Neural progenitor cell (in vitro differentiated cells): ENCODE data around the gene ATP8B2. TPM values are rescaled to one million over a fixed set of nuclear protein-coding genes. Genes with fewer than 3 reads are reported as not detected.
A peak's percentile ranks its signal among the peaks of the same experiment; 100 is the strongest.

Source experiments
- DNase-seq: peaks from one replicate; pipeline ENCODE4 v3.0.0-alpha.2; 2016; ENCODE audit warnings: low spot score
- H2AFZ ChIP-seq: fragments of 200-600 bp; sonication (generic); replicated peaks from 2 replicates; pipeline ENCODE4 v1.6.1; 2016; ENCODE audit warnings: antibody characterized with exemption
- H3F3A ChIP-seq: fragments of 200-600 bp; sonication (generic); 2 replicates; pipeline ENCODE4 v1.6.1; 2016; ENCODE audit warnings: antibody characterized with exemption, low read depth
- H3K27ac ChIP-seq: fragments of 200-600 bp; sonication (generic); 2 replicates; pipeline ENCODE4 v1.5.1; 2016; ENCODE audit warnings: mild to moderate bottlenecking
- H3K27me3 ChIP-seq: fragments of 200-600 bp; sonication (generic); 2 replicates; pipeline ENCODE4 v1.6.1; 2016; ENCODE audit warnings: mild to moderate bottlenecking, moderate library complexity
- H3K36me3 ChIP-seq: fragments of 200-600 bp; sonication (generic); 2 replicates; pipeline ENCODE4 v1.5.1; 2016
- H3K4me1 ChIP-seq: fragments of 200-600 bp; sonication (generic); 2 replicates; pipeline ENCODE4 v1.6.1; 2016; ENCODE audit warnings: mixed run types
- H3K4me2 ChIP-seq: fragments of 200-600 bp; sonication (generic); 2 replicates; pipeline ENCODE4 v1.6.1; 2016
- H3K4me3 ChIP-seq: fragments of 200-600 bp; sonication (generic); 2 replicates; pipeline ENCODE4 v1.5.1; 2016
- H3K79me2 ChIP-seq: fragments of 200-600 bp; sonication (generic); 2 replicates; pipeline ENCODE4 v1.6.1; 2016; ENCODE audit warnings: low read depth
- H3K9ac ChIP-seq: fragments of 200-600 bp; sonication (generic); 2 replicates; pipeline ENCODE4 v1.6.1; 2016
- H3K9me3 ChIP-seq: fragments of 200-600 bp; sonication (generic); 2 replicates; pipeline ENCODE4 v1.5.1; 2016; ENCODE audit warnings: low read depth
- H4K20me1 ChIP-seq: fragments of 200-600 bp; sonication (generic); 2 replicates; pipeline ENCODE4 v1.6.1; 2016; ENCODE audit warnings: low read depth
- H3K27ac Mint-ChIP-seq: 3 replicates; pipeline ENCODE4 v1.8.0; 2021; ENCODE audit warnings: mixed read lengths
- H3K27me3 Mint-ChIP-seq: 2 replicates; pipeline ENCODE4 v1.8.0; 2022; ENCODE audit warnings: low read depth, mild to moderate bottlenecking, inconsistent platforms, moderate library complexity, mixed read lengths; ENCODE audit not compliant: insufficient read depth
- H3K36me3 Mint-ChIP-seq: 3 replicates; pipeline ENCODE4 v1.8.0; 2021; ENCODE audit warnings: mixed read lengths
- H3K4me1 Mint-ChIP-seq: 3 replicates; pipeline ENCODE4 v1.8.0; 2021; ENCODE audit warnings: mixed read lengths
- H3K4me3 Mint-ChIP-seq: 3 replicates; pipeline ENCODE4 v1.8.0; 2021; ENCODE audit warnings: mild to moderate bottlenecking, moderate library complexity, mixed read lengths
- H3K9me3 Mint-ChIP-seq: 3 replicates; pipeline ENCODE4 v1.8.0; 2020; ENCODE audit warnings: mixed read lengths
- EZH2 ChIP-seq: fragments of 200-600 bp; sonication (generic); IDR thresholded peaks from 2 replicates; pipeline ENCODE4 v1.6.1; 2017; ENCODE audit warnings: antibody characterized with exemption, mild to moderate bottlenecking, moderate library complexity
- EZH2phosphoT487 ChIP-seq: fragments of 200-600 bp; sonication (generic); IDR thresholded peaks from 2 replicates; pipeline ENCODE4 v1.6.1; 2017; ENCODE audit warnings: antibody characterized with exemption
- total RNA-seq: library from RNA; depleted of rRNA; stranded (reverse); fragments of >200 nt; gene quantifications from 2 replicates; pipeline ENCODE4 v1.2.3, GENCODE V29; 2015; ENCODE audit warnings: low replicate concordance
- TF ChIP-seq, protein P1 (sequence below): fragments of 200-600 bp; sonication (generic); IDR thresholded peaks from 2 replicates; pipeline ENCODE4 v1.5.1; 2017; ENCODE audit warnings: antibody characterized with exemption, mild to moderate bottlenecking

Gene ATP8B2
- total RNA-seq, 1 donor from 2014 or later = 41.6 TPM

DNA sequence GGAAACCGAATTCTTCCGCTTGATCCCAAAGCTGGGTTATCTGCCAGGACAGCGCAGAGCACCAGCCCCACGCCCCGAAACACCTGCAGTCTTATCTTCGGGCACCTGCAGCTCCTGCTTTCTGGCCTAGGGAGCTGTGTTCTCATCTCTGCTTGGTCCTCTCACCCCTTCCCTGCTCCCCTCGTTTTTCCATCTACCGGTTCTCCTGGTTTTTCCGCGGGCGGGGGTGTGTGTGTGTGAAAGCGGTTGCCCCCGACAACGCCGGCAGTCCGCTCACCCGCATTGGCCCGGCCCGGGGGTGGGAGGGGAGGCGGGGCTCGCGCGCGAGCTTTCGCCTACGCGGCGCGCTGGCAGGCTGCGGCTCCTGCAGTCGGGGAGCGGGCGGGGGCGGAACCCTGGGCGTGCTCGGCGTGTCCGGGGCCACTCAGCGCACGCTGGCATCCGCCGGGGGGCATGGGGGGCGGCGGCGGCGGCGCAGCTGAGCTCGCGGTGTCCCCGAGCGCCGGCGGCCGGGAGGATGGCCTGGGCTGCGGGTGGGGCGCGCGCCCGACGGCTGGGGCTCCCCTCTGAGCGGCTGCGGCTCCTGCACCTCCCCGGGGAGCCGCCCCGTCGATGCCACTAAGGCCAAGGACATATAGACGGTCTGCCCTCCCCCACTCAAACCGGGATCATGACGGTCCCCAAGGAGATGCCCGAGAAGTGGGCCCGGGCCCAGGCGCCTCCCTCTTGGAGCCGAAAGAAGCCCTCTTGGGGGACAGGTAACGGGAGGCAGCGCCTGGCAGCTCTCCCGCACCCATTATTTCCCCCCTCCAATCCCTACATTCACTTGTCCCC is 3.2 kb downstream of the ATP8B2 start:
- H2AFZ ChIP-seq = no peak overlapping the region
- peaks cover 2% of the 10 kb centered on the region for H3K27me3 Mint-ChIP-seq

DNA sequence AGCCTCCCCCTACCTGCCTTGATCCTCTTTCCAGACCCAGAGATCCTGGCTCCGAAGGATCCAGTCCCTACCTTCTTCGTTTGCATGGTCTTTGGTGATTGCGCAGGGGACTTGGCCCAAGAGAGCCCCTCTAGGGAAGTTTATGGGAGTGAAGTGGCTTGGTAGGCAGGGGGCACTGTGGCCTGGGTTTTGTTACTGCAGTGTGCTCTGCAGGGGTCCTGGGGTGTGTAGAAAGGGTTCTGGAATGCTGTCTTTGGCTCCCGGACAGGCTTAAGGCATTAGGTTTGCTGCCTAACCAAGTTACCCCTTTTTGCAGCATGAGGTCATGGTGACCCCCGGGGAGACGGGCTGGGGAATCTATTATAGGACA is 3.8 kb downstream of the ATP8B2 start:
- peak overlapping the region; percentile 77 for H3K4me3 Mint-ChIP-seq
- H3K9me3 ChIP-seq = no peaks in the 10 kb centered on the region

More for the DNA sequence above, 3.2 kb downstream of the ATP8B2 start:
- Histone ChIP-seq H3F3A (peaks cover 23% of the 10 kb centered on the region), H3K27ac (no peak overlapping the region), H3K36me3 (no peaks in the 10 kb centered on the region), H4K20me1 (peaks cover 46% of the 10 kb centered on the region), H3K4me2 (peak overlapping the region; percentile 88), H3K9ac (no peak overlapping the region), H3K4me3 (peak overlapping the region; percentile 54), H3K27me3 (no peaks in the 10 kb centered on the region), H3K9me3 (no peaks in the 10 kb centered on the region), H3K4me1 (peaks cover 25% of the 10 kb centered on the region), H3K79me2 (peaks cover 24% of the 10 kb centered on the region)
- peak; percentile 88 for DNase-seq
- no peaks in the 10 kb centered on the region for H3K9me3 Mint-ChIP-seq
- H3K36me3 Mint-ChIP-seq = peaks cover 11% of the 10 kb centered on the region
- TF ChIP-seq EZH2 = no peak
- TF ChIP-seq, protein P1, sequence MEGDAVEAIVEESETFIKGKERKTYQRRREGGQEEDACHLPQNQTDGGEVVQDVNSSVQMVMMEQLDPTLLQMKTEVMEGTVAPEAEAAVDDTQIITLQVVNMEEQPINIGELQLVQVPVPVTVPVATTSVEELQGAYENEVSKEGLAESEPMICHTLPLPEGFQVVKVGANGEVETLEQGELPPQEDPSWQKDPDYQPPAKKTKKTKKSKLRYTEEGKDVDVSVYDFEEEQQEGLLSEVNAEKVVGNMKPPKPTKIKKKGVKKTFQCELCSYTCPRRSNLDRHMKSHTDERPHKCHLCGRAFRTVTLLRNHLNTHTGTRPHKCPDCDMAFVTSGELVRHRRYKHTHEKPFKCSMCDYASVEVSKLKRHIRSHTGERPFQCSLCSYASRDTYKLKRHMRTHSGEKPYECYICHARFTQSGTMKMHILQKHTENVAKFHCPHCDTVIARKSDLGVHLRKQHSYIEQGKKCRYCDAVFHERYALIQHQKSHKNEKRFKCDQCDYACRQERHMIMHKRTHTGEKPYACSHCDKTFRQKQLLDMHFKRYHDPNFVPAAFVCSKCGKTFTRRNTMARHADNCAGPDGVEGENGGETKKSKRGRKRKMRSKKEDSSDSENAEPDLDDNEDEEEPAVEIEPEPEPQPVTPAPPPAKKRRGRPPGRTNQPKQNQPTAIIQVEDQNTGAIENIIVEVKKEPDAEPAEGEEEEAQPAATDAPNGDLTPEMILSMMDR = no peak
- TF ChIP-seq EZH2phosphoT487 = no peak
- peak overlapping the region; percentile 77 for H3K4me3 Mint-ChIP-seq
- H3K27ac Mint-ChIP-seq = no peak overlapping the region
- H3K4me1 Mint-ChIP-seq = peaks cover 33% of the 10 kb centered on the region

DNA sequence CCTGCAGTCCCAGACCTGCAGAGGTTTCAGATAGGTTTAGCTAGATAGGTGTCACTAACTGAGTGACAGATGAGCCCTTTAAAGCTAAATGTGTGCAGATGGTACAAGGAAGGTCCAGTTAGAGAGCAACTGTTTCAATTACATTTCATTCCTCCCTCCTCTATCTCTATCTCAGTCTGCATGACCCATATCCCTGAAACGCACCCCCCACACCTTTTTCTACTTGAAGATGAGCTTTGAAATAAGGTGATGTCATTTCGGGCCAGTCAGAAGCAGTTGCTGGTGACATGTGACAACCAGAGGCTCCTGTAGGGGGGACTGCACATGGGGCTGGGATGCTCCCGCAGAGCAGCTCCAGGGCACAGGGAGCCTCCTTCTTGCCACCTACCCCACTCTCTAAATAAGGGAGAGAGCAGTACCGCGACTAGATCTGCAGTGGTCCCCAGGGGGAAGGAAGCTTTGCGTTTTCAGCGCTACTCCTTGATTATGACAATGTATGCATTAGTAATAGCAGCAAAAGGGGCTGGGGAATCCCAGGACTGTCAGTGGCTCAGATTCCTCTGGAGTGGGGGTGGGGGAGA is 4.3 kb downstream of the ATP8B2 start:
- H3K36me3 Mint-ChIP-seq = peaks cover 16% of the 10 kb centered on the region
- Histone ChIP-seq H3K27me3 (no peaks in the 10 kb centered on the region), H3K27ac (no peak overlapping the region), H4K20me1 (peaks cover 48% of the 10 kb centered on the region), H3K4me2 (peak overlapping the region; percentile 88), H3K36me3 (no peaks in the 10 kb centered on the region), H2AFZ (no peak overlapping the region), H3F3A (peaks cover 29% of the 10 kb centered on the region), H3K9ac (no peak overlapping the region), H3K4me3 (peak overlapping the region; percentile 54), H3K4me1 (peaks cover 25% of the 10 kb centered on the region), H3K79me2 (peaks cover 24% of the 10 kb centered on the region), H3K9me3 (no peaks in the 10 kb centered on the region)
- no peaks in the 10 kb centered on the region for H3K9me3 Mint-ChIP-seq
- H3K27me3 Mint-ChIP-seq = peaks cover 2% of the 10 kb centered on the region
- H3K4me3 Mint-ChIP-seq = peak overlapping the region; percentile 77
- TF ChIP-seq EZH2 = no peak
- no peak for TF ChIP-seq EZH2phosphoT487
- TF ChIP-seq, protein P1 = no peak
- no peak overlapping the region for H3K27ac Mint-ChIP-seq
- peaks cover 33% of the 10 kb centered on the region for H3K4me1 Mint-ChIP-seq
- DNase-seq = no peak

More for the DNA sequence above, 3.8 kb downstream of the ATP8B2 start:
- H3K27me3 ChIP-seq = no peaks in the 10 kb centered on the region
- H3K9ac ChIP-seq = no peak overlapping the region
- peaks cover 24% of the 10 kb centered on the region for H3F3A ChIP-seq
- peaks cover 25% of the 10 kb centered on the region for H3K4me1 ChIP-seq
- H3K27ac Mint-ChIP-seq = peak overlapping the region; percentile 24
- H3K79me2 ChIP-seq = peaks cover 24% of the 10 kb centered on the region
- H2AFZ ChIP-seq = no peak overlapping the region
- no peaks in the 10 kb centered on the region for H3K36me3 ChIP-seq
- H3K27me3 Mint-ChIP-seq = peaks cover 2% of the 10 kb centered on the region
- H3K4me3 ChIP-seq = peak overlapping the region; percentile 54
- H3K36me3 Mint-ChIP-seq = peaks cover 14% of the 10 kb centered on the region
- peak overlapping the region; percentile 88 for H3K4me2 ChIP-seq
- TF ChIP-seq, protein P1 = peak; percentile 59
- no peak for TF ChIP-seq EZH2phosphoT487
- DNase-seq = peak; percentile 90
- no peak overlapping the region for H3K27ac ChIP-seq
- H3K4me1 Mint-ChIP-seq = peaks cover 33% of the 10 kb centered on the region
- H4K20me1 ChIP-seq = peaks cover 46% of the 10 kb centered on the region
- no peaks in the 10 kb centered on the region for H3K9me3 Mint-ChIP-seq
